MG63 (cell line): ENCODE data around the gene HOXD1. TPM values are rescaled to one million over a fixed set of nuclear protein-coding genes. Genes with fewer than 3 reads are reported as not detected.

Experiments used
- DNase-seq: peaks from one replicate; pipeline ENCODE4 v3.0.0-alpha.2; 2020
- H3K27me3 ChIP-seq: fragments of 250-450 bp; sonication (Bioruptor Pico); 2 replicates; pipeline ENCODE4 v1.5.1; 2020; ENCODE audit warnings: mild to moderate bottlenecking, moderate library complexity
- H3K36me3 ChIP-seq: fragments of 250-450 bp; sonication (Bioruptor Pico); 2 replicates; pipeline ENCODE4 v1.5.1; 2020; ENCODE audit warnings: mild to moderate bottlenecking, moderate library complexity
- H3K4me3 ChIP-seq: fragments of 250-450 bp; sonication (Bioruptor Pico); 2 replicates; pipeline ENCODE4 v1.5.1; 2020; ENCODE audit warnings: mild to moderate bottlenecking, moderate library complexity
- H3K9me3 ChIP-seq: fragments of 250-450 bp; sonication (Bioruptor Pico); 2 replicates; pipeline ENCODE4 v1.5.1; 2020; ENCODE audit warnings: mild to moderate bottlenecking, moderate library complexity
- total RNA-seq: library from RNA; depleted of rRNA; stranded (reverse); fragments of >200 nt; shearing (Covaris generic); gene quantifications from 2 replicates; pipeline ENCODE4 v1.2.3, GENCODE V29; 2014; ENCODE audit warnings: low replicate concordance

HOXD1 gene
- total RNA-seq, 1 experiment from 2014 or later: 0.20 TPM

DNA sequence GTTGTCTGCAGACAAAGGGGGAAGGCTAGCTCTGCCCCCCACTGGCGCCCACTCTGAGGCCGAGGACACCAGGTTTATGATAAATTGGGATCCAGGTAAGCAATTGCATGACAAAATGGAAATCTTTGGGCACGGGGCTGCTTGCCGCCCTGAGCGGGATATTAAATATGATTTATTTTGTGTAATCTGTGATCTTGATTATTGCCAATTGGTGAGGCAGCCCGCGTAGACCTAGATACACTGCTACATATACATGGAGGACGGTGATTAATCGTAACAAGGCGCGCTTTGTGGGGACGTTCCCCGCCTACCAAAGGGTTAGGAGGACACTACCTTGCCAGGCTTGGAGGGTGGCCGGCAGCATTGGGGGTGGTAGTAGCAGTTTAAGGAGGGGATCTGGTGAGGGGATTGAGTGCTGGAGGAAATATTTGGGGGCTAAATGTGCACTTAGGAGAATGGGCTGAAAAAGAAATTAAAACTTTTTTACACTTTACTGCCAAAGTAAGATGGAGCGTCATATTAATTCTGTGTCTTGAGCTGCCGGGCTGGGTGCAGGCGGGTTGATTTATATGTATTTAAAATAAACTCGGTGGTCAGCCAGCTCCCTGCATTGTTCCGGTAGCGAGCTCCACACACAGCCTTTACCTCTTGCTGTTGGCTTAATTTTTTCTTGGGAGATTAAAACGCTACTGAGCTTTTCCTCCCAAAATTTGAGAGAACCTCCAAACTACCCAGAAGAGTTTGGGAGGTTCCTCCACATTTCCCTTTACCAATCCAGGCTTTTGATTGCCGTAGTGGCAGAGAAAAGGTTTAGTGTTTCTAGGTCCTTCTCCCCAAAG, 27.3 kb upstream of the HOXD1 start:
- H3K36me3 ChIP-seq: no peaks in the 10 kb centered on the region
- no peaks in the 10 kb centered on the region for H3K27me3 ChIP-seq
- H3K9me3 ChIP-seq: no peaks in the 10 kb centered on the region
- H3K4me3 ChIP-seq: no peak overlapping the region
- DNase-seq: no peak

DNA sequence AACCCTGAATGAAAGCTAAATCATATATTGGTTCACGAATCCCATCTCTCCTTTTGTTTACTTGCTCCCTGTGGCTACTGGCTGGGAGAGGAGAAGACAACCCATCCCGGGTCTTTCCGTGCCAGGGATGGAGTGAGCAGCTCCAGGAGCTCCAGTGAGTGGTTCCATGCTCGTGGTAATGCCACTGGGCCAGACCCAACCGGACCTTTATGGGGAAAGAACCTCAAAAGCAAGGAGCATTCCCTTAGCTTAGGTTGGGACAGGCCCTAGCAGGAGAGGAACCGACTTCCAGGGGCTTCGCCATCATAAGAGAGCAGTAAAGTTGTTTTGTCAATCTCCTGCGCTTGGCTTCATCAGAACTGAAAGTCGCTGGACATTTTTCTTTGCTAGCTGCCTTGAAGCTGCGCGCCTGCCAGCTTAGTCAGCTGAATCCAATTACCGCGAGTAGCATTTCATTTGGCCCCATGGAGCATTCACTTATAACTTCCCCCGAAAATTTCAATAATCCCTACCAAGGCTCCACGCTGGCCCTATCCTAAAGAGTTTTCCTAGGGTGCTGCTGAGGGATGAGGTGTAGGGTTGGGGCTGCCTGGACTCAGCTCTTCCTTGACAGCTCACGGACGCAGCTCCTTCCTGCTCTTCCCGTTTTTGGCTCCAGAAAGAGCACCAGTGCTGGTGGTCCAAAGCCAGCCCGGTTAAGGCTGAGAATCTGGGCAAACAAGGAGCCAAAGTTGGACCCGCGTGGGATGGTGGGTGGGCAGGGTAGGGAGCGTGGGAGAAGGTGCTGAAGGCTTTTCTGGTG, 26.4 kb upstream of the HOXD1 start:
- H3K9me3 ChIP-seq: no peaks in the 10 kb centered on the region
- DNase-seq: peak; percentile 25
- no peaks in the 10 kb centered on the region for H3K36me3 ChIP-seq
- H3K4me3 ChIP-seq: peak overlapping the region; percentile 11; the same call in 1 of the 2 replicates
- H3K27me3 ChIP-seq: no peaks in the 10 kb centered on the region

DNA sequence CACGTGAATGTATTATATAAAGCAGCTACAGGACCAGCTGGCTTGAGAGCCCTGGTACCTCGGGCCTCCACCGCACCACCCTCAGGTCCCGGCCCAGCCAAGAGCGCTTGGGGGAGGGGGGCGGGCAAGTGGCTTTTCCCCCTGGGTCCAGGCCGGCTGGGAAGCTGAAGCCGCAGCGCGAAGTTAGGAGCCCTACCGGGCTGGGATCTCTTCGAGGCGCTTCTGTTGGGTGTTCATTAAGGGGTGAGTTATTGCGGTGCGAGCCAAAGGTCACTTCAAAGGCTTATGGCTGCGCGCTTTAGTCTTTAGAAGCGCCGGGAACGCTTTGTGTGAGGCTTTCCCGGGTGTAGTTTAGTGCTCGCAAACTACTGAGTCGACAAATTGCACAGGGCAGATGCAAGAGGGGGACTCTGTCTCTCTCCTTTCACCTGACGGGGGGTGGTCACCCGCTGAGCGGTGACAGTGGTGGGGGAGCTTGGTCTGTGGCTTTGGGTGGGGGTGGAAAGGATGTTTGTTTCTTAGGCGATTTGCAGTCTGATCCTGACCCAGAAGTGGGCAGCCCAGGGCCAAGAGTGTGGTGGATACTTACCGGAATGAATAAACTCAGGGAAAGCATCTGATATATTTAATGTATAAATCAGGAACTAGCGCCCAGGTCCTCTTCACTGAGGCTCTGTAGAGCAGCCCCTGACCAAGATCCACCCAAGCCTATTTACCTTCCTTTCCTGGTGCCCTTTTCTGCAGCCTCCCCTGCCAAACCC, 25.4 kb upstream of the HOXD1 start:
- DNase-seq: no peak
- Histone ChIP-seq H3K4me3 (no peak overlapping the region), H3K36me3 (no peaks in the 10 kb centered on the region), H3K9me3 (no peaks in the 10 kb centered on the region), H3K27me3 (no peaks in the 10 kb centered on the region)

DNA sequence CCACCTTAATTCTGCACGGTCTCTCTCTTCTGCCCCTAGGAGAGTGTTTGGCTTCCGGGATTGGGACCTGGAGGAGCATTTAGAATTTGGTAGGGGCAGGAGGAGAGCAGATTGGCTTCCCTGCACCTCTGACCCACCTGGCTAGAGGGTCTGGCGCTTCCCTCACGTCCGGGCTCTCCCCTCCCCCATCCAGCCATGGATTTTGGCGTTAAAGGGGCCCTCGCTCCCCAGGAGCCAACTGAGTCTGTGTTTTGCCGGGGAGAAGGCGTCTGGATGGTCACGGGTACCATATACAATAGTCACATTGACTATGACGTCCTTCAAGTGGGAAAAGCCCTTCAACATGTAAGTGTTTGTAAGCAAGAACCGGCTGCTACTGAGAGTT, 24.8 kb upstream of the HOXD1 start:
- no peak for DNase-seq
- no peaks in the 10 kb centered on the region for H3K27me3 ChIP-seq
- no peaks in the 10 kb centered on the region for H3K36me3 ChIP-seq
- H3K4me3 ChIP-seq: no peak overlapping the region
- no peaks in the 10 kb centered on the region for H3K9me3 ChIP-seq

DNA sequence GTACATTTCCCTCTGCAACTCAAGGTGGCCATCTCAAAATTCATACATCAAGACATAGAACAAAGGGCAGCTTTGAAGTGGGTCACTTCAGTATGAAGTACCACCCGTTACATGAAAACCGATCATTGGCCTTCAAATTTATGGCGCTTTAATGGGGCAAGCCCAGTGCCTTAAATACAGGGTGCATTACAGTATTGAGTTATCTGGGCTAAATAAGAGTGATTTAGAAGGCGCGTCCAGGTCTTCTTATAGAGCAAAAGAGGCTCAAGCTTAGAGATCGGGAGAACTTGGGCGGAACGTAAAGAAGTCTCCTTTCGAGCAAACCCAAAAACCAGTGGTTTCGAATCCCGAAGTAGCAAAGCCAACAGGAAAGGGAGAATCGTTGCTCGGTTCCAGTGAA, 24.3 kb upstream of the HOXD1 start:
- DNase-seq: no peak
- no peaks in the 10 kb centered on the region for H3K27me3 ChIP-seq

DNA sequence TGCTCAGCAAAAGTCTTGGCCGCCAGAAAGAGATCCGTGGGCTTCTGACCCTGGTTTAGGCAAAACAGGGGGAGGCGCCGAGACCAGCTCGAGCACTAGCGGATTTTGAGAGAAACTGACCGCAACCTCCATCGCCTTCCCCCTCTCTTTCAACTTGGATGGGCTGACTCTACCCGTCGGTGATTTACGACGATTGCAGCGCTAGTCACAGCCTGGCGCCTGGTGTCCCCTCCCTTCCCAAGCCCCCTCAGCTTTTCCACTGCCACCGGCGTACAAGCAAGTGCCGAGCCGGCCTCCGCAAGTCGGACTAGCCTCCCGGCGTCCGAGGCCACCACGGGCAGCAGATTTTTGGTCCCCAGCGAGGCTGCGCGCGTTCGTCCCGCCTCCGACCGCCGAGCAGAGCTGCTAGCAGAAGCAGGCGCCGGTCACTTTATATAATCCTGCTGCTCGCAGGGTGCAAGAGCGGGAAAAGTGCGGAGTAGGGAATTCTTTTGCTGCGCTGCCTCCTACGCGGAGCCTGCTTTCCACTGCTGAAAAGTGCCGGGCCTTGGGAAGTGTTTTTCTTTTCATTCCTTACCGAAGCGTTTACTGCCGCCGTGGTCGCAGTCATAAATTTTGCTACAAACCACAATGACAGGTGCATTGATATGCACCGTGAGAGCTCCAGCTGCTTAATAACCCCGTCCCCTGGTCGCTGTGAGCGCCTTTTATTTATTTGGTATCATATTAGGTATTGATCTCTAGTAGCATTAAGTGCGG, 23.7 kb upstream of the HOXD1 start:
- Histone ChIP-seq H3K9me3 (no peaks in the 10 kb centered on the region), H3K4me3 (no peak overlapping the region), H3K36me3 (no peaks in the 10 kb centered on the region), H3K27me3 (no peaks in the 10 kb centered on the region)
- no peak for DNase-seq

More for the DNA sequence above, 24.3 kb upstream of the HOXD1 start:
- no peaks in the 10 kb centered on the region for H3K36me3 ChIP-seq
- no peaks in the 10 kb centered on the region for H3K9me3 ChIP-seq
- H3K4me3 ChIP-seq: no peak overlapping the region

DNA sequence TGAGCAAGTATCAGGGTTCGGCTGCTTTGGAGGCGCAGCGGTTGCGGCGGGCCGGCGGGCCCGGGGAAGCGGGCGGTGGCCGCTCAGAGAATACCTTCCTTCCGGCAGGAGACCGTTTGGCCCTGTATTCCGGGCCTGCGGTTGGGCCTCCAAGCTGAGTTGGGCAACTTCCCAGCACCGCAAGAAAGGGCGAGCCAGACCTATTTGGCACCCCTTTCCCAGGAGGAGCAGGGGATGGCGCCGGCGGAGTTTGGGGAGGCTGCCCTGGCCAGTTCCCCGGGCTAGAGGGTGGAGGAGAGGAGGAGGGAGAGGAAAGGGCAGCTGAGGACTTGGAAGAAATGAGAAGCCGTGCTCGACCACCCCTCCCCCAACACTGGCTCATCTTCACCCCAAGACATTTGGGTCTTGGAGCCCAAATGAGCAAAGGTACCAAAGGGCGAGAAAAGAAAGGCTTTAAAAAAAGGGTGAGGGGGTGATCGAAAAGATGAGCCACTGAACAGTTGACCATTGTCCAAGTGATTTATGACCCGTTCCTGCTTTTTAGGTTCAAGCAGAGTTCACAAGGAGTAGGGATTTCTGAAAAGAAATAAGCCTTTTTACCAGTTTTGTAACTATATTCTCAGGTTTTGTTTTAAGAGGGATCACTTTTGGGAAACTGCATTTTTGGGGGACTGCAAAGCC, 23.0 kb upstream of the HOXD1 start:
- no peak for DNase-seq
- Histone ChIP-seq H3K36me3 (no peaks in the 10 kb centered on the region), H3K27me3 (no peaks in the 10 kb centered on the region), H3K9me3 (no peaks in the 10 kb centered on the region), H3K4me3 (no peak overlapping the region)

DNA sequence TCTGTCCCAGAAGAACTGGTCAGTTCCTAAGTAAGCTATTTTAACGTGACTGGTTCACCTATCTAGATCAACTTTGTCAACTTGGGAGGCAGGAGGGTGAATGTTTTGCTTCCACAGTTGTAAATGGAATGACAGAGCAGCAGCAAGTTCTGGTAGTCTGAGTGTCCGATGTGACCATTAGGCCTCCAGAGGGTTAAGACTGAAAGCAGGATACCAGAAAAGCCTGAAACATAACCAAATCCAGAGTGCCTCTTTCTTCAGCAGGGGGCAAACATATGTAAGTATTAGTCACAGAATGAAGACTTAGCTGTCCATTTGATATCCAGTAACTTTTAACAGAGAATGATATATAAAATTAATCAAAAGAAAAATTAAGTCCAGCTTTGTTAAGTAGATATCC, 22.2 kb upstream of the HOXD1 start:
- Histone ChIP-seq H3K36me3 (no peaks in the 10 kb centered on the region), H3K27me3 (no peaks in the 10 kb centered on the region), H3K9me3 (no peaks in the 10 kb centered on the region), H3K4me3 (no peak overlapping the region)
- DNase-seq: no peak

DNA sequence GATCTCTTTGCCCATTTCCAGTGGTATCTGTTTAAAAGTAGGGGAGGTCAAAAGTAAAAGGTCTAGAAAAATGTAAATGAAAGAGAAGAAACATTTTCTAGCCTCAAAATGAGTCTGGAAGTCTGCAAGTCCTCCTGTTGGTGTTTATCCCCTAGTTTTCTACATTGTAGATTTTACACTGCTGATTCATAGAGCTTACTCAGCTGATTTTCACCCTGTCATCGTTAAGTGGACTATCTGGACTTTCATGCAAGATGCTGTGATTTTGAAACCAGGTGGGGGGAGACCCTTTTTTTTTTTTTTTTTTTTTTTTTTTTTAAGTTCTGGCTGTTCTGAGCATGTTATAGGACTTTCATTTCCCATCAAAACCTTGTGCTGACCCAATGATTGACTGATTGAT, 21.1 kb upstream of the HOXD1 start:
- Histone ChIP-seq H3K4me3 (no peak overlapping the region), H3K27me3 (no peaks in the 10 kb centered on the region), H3K9me3 (no peaks in the 10 kb centered on the region), H3K36me3 (no peaks in the 10 kb centered on the region)
- no peak for DNase-seq

DNA sequence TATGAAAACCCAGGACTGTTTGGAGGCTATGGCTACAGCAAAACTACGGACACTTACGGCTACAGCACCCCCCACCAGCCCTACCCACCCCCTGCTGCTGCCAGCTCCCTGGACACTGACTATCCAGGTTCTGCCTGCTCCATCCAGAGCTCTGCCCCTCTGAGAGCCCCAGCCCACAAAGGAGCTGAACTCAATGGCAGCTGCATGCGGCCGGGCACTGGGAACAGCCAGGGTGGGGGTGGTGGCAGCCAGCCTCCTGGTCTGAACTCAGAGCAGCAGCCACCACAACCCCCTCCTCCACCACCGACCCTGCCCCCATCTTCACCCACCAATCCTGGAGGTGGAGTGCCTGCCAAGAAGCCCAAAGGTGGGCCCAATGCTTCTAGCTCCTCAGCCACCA, 19.3 kb upstream of the HOXD1 start:
- Histone ChIP-seq H3K36me3 (no peaks in the 10 kb centered on the region), H3K27me3 (no peaks in the 10 kb centered on the region), H3K4me3 (no peak overlapping the region), H3K9me3 (no peaks in the 10 kb centered on the region)
- DNase-seq: no peak

DNA sequence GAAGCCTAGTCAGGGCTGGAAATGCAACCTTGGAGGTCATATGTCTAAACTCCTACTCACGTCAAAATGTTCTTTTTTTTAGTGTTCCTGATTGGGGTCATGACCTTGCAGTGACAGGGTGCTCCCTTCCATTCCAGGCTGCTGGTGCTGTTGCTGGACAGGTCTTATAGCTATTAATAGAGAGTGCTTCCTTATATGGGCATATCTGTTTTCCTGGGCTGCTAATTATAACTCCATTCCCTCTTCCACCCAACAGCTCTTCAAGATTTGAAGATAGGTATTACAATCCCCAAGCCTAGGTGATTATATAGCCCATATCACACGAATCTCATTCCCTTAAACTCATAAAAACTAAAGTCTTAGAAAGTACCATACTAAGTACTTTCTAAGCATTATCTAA, 18.8 kb upstream of the HOXD1 start:
- Histone ChIP-seq H3K9me3 (no peaks in the 10 kb centered on the region), H3K27me3 (no peaks in the 10 kb centered on the region), H3K4me3 (no peak overlapping the region), H3K36me3 (no peaks in the 10 kb centered on the region)
- no peak for DNase-seq

DNA sequence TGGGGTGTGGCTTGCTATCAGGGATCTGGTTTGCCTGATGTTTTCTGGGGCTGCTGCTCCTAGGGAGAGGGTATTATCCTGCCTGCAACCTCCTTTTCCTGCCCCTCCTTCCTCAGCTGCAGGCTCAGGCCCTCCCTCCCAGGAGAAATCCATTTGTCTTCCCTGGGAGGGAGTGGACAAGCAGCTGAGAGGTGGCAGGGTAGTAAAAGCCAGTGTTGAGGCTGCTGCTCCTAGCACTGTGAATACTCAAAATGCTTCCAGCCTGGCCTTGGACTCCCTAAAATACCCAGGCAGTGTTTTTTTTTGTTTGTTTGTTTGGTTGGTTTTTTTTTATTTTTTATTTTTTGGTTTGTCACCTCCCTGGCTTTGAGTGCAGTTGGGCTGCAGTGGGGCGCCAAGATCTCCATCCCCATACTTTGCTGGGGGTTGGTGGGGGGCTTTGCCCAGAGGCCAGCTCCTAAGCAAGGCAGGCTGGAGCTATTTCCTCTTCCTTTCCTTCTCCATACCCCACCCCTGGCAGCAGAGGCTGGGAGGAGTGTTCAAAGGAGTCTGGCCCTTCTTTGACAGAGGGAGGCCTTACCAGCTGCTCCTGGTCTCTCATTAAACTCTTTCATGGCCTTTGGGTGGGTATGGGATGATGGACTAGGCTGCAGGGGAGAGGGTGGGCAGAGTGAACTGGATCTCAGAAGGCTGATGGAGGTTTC, 17.7 kb upstream of the HOXD1 start:
- no peaks in the 10 kb centered on the region for H3K36me3 ChIP-seq
- H3K4me3 ChIP-seq: no peak overlapping the region
- no peak for DNase-seq
- no peaks in the 10 kb centered on the region for H3K9me3 ChIP-seq
- no peaks in the 10 kb centered on the region for H3K27me3 ChIP-seq

DNA sequence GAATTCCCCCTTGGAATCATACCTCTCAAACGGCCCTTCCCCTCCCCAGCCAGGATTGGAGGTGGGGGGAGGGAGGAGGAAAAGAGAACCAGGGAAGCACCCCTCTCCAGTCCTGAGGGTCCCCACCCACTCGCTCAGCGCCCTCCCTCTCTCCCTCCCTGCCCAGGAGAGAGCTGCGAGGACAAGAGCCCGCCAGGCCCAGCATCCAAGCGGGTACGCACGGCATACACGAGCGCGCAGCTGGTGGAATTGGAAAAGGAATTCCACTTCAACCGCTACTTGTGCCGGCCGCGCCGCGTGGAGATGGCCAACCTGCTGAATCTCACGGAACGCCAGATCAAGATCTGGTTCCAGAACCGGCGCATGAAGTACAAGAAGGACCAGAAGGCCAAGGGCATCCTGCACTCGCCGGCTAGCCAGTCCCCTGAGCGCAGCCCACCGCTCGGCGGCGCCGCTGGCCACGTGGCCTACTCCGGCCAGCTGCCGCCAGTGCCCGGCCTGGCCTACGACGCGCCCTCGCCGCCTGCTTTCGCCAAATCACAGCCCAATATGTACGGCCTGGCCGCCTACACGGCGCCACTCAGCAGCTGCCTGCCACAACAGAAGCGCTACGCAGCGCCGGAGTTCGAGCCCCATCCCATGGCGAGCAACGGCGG, 17.0 kb upstream of the HOXD1 start:
- Histone ChIP-seq H3K36me3 (no peaks in the 10 kb centered on the region), H3K9me3 (no peaks in the 10 kb centered on the region), H3K4me3 (no peak overlapping the region), H3K27me3 (no peaks in the 10 kb centered on the region)
- no peak for DNase-seq

DNA sequence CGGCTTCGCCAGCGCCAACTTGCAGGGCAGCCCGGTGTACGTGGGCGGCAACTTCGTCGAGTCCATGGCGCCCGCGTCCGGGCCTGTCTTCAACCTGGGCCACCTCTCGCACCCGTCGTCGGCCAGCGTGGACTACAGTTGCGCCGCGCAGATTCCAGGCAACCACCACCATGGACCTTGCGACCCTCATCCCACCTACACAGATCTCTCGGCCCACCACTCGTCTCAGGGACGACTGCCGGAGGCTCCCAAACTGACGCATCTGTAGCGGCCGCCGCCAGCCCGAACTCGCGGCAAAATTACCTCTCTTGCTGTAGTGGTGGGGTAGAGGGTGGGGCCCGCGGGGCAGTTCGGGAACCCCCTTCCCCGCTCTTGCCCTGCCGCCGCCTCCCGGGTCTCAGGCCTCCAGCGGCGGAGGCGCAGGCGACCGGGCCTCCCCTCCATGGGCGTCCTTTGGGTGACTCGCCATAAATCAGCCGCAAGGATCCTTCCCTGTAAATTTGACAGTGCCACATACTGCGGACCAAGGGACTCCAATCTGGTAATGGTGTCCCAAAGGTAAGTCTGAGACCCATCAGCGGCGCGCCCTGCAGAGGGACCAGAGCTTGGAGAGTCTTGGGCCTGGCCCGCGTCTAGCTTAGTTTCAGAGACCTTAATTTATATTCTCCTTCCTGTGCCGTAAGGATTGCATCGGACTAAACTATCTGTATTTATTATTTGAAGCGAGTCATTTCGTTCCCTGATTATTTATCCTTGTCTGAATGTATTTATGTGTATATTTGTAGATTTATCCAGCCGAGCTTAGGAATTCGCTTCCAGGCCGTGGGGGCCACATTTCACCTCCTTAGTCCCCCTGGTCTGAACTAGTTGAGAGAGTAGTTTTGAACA, 16.2 kb upstream of the HOXD1 start:
- Histone ChIP-seq H3K36me3 (no peaks in the 10 kb centered on the region), H3K4me3 (no peak overlapping the region), H3K9me3 (no peaks in the 10 kb centered on the region), H3K27me3 (no peaks in the 10 kb centered on the region)
- no peak for DNase-seq
